Raji (cell line): Measurements from ENCODE around the gene MOK.

Experiments
- POLR2A ChIP-seq: IDR thresholded peaks from 2 replicates; pipeline ENCODE4 v1.6.1; 2011; ENCODE audit warnings: low read depth, low read length, control low read depth; ENCODE audit not compliant: insufficient read depth

MOK gene

DNA sequence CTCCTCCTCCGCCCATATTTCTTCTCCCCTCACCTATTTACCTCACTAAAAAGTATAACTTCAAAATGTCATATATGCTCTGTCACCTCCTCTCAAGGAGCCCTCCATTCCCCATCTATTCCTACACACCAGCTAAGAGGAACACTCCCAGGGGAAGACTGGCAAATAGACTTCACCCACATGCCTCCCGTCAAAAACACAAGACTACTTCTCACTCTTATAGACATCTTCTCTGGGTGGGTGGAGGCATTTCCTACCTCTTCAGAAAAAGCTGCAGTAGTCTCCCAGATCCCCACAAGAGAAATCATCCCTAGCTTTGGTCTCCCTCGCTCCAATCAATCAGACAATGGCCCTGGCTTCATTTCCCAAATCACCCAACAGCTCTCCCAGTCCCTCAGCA lies 66.2 kb downstream of the MOK start:
- TF ChIP-seq POLR2A = no peak

DNA sequence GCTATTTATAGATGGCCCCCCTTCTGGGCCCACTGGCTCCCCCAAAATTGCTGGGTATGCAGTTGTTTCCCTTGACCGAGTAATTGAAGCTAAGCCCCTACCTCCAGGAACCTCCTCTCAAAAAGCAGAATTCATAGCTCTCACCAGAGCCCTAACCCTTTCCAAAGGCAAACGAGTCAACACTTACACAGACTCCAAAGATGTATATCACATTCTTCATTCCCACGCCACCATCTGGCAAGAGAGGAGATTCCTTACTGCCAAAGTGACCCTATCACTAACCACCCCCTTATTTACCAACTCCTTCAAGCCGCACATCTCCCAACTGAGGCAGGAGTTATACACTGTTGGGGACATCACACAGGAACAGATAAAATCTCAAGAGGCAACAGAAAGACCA lies 66.8 kb downstream of the MOK start:
- TF ChIP-seq POLR2A = no peak

DNA sequence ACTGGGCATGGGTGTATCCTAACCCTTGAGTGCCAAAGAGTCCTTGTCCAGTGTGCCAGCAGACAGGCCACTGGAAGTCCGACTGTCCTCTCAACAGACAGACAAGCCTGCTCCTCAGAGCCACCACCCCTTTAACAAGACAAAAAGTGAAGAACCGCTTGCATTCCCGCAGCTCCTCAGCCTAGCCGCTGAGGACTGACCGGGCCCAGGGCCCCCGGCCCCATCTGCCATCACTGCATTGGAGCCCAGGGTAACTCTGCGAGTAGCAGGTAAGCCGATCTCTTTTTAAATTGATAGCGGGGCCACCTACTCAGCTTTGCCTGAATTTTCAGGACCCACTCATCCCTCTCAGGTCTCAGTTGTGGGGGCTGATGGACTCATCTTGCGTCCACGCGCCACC lies 68.9 kb downstream of the MOK start:
- TF ChIP-seq POLR2A = no peak

DNA sequence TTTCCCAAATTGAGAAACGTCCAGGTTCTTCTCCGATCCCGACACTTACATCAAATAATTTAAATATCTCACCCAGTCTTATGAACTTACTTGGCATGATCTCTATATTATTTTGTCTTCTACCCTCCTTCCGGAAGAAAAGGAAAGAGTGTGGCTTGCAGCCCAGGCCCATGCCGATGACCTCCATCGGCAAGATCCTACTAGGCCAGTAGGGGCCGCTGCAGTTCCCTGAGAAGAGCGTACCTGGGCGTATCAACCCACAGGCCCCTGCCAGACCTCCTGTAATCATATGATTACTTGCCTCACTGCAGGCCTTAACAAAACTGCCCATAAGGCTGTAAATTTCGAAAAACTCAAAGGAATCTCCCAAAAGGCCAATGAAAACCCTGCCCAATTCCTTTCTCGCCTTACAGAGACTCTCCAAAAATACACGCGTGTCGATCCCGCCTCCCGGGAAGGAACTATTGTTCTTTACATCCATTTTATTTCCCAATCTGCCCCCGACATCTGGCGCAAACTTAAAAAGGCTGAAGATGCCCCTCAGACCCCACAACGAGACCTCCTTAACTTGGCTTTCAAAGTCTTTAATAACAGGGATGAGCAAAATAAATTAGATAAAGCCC lies 69.6 kb downstream of the MOK start:
- no peak for TF ChIP-seq POLR2A

DNA sequence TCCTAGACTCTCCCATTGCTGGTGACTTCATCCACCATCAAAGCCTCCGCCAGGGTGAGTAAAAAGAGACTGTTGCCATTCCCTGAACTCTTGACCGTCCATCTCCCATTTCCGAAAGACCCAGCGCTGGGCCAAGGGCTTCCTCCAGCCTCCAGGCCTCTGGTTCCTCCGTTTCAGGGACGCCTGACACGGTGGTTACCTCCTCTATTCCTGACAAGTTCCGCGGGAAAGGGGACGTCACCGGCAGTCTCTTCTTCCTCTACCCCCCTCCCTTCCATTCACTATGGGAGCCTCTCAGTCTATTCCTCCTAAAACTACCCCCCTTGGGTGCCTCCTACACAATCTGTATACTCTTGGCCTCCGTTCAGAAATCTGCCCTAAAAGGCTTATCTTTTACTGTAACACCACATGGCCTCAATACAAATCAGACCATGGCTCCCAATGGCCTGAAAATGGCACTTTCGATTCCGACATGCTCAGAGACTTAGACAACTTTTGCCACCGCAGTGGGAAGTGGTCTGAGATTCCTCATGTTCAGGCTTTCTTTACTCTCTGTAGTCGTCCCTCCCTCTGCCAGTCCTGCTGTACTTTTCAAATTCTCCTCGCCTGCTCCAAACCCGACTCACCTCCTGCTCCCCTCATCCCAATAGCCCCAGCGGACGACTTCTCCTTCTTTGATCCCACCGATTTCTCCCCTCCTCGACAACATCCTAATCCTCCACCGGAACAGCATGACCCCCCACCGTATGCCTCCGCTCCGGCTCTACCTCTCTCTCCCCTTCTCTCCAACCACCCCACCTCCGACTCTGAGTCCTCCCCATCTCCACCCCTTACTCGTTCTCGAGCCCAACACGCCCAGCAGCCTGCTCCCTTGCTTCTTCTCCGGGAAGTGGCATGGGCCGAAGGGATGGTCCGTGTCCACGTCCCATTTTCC lies 70.4 kb downstream of the MOK start:
- TF ChIP-seq POLR2A = no peak

DNA sequence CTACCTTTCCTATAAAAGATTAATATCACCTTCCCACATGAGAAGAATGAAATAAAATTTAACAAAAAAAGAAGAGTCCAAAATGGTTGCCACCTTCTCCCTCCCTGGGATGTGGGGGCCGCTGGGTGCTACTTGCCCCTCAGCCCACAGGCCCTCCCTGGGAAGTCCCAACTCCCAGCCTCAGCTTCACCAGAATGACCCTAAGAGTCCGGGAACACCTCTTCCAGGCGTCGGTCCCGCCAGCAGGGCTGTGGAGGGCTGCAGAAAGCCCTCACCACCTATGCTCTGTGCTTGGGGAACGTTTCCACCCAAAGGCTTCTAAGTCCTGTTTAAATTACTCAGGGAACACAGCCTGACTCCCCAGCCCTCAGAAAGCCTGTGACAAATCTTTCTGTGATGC lies 71.9 kb downstream of the MOK start:
- no peak for TF ChIP-seq POLR2A

DNA sequence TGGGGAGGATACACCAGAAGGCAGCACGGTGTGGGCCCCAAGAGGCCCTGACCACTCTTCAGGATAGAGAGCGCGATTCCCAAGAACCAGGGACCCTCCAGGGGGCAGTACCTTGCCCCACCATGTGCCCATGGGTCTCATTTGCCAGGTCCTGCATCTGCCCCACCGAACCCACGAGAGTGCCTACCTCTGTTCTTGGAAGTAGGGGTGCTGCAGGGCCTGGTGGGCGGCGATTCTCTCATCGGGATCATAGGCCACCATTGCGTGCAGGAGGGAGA lies 72.7 kb downstream of the MOK start:
- no peak for TF ChIP-seq POLR2A

DNA sequence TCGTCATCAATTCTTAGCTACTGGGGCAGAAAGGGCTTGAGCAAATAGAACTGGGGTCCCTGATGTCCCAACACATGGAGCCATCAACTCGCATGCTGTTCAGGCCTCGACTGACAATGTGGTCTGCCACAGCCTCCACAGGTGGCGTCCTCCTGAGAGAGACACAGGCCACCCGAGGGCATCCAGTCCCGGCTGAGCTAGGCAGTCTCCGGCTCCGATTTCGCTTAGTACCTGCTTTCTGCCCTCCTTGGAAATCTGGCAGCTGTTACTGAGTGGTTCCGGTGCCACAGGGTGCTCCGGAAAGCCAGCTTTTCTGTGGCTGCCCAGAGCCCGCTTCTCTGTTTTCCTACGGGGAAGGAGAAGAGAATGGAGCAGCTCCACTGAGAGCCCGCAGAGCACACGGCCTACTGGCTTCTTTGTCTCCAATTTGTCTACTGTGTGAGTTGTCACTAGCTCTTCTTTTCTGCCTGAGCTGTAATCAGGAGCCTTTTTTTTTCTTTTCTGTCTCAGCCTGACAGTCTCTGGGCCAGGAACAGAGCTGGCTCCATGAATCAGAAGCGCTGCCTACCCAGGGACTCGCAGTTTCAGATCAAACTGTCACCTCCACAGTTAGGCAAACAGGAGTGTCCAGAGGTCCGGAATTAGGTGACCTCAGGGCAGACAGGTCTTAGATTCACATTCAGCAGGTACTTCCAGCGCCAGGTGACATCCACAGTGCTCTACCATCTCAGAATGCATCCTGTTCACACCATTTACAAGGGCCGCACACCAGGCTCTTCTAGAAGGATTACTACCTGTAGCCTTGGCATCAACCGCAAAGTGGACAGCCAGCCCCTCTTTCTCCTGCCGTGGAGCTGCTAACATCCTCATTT lies 73.3 kb downstream of the MOK start:
- TF ChIP-seq POLR2A = no peak

DNA sequence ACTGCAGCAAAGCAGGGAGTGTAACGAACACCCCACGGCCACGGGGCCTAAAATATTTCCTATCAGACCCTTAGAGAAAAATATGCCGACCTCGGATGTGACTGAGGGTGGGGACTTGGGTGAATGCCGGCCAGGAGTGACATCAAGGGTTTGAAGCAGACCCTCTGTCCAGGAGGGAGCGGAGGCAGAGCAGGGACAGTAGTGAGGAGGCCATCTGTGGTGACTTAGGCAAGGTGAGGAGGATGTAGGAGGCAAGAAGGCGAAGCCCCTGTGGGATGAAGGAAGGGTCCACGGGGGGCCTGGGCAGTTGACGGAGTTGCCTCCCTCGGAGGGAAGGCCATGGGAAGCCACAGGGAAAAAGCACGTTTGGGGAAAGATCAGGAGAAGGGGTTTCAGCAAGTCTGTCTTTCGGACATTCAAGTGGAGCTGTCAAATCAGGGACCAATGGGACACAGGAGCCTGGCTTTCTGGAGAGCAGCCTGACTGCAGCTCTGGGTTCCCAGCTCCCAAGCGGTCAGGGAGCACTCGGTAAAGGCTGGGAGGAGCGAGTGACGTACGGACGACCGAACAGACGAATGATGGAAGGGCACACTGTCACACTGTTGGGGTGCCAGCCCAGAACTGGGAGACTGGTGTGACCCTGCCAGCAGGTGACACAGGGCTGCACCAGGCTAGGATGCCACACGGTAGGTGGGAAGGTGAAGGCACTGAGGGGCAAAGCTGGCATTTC lies 74.3 kb downstream of the MOK start:
- no peak for TF ChIP-seq POLR2A

DNA sequence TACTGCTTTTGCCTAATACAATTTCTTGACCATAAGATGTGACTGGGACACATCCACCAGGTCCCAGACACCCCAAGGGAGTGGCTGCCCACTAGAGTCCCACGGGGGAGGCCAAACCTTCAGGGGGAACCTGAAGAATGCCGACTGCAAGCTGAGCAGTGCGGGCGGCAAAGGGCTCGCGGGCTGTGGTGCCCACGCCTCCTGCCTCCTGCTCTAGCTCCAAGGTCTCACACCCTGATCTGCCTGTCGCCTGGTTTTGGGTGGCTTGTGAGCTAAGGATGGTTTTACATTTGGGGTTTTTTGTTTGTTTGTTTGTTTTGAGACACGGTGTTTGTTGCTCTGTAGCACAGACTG lies 75.2 kb downstream of the MOK start:
- TF ChIP-seq POLR2A = no peak

DNA sequence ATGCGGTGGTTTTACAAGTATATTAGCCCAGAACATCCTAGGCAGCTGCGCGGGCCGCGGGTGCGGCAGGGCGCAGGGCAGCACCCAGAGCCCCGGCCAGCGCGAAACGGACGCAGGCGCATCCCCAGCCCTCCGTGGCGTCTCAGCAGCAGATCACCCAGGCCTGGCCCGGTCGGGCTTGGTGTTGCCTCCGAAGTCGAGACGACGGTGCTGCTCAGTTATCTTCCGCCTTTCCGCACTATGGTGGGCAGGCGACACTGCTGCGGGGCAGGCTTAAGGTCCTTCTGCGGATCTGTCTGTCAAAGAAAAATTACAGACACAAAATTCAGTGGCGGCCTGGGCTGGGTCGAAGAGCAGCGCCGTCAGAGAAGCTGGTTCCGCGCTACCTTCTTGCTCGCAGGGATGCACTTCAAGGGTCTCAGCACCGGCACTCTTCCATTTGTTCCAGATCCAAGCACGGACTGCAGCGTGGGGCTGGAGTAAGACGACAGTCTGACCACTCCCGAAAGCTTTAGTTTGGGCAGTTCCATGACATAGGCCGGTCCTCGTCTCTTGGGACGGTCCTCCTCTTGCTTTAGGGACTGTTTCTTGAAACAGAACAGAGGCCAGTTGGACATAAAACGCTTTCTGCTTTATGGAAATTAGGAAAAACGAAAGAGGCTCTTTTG lies 75.8 kb downstream of the MOK start:
- no peak for TF ChIP-seq POLR2A

DNA sequence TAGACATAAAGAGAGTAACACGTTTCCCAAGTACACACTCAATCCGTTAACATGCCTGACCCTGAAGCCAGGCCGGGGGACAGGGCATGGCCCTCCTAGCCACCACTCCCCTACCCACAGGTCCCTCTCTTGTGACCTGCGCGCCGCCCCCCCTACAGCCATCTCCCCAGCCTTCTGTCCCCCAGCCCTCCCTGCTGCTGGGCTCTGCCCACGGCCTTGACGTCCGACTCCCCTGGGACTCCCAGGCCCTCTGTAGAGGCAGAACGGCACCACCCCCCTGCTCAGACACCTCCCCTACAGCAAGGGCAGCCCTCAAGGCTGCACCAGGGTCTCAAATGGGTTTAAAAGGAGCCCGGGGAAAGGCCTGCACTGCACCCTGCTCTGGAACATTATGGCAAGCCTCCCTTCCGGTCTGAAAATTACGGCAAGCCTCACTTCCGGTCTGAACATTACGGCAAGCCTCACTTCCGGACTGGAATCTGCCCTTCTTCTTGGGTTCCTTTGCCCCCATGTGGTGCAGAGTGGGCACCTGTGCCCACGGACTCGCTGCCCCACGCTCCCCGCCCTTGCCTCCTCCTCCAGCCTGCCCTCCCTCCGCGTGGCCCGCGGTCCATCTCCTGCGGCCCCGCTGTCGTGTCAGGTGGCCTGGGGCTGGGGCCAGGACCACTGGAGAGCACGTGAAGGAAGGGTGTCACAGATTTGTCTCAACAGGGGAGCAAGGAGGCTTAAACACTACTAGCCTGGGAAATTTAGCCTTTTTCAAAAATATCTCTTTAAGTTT lies 77.6 kb downstream of the MOK start:
- TF ChIP-seq POLR2A = no peak

DNA sequence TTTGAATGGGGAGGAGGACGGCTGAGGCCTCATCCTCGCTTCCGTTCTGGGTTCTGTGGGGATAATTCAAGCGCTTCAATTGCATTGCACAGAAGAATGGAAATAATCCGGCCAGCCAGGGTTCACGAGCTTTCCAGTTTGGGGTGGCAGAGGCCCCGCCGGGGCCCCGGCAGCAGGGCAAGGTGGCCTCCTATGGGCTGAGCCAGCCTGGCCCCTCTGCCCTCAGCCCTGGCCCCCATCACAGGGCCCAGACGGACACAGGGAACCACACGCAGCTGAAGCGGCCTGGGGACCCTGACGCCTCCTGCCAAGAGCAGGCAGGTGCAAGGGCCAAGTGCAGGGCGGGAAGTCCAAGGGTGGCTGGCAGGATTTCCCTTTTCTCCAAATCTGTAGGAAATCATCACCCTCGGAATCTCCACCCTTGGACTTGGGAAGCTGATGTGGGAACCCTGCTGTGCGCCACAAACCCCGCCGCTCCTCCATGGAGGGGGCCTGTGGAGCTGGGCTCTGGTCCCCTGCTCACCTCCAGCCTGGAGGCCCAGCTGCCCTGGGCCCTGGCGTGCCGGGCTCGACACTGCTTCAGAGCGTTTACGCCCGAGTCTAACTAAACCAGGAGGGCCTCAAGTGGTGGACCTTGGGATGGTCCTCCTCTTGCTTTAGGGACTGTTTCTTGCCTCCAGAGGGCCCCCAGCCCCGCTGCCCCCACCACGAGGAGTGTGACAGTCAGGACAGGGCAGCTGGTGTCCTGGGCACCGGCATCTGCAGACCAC lies 78.4 kb downstream of the MOK start:
- TF ChIP-seq POLR2A = no peak
